Measurements from ENCODE around the gene KIF3B. TPM values are rescaled to one million over a fixed set of nuclear protein-coding genes. Genes with fewer than 3 reads are reported as not detected.
A peak's percentile ranks its signal among the peaks of the same experiment; 100 is the strongest.

The KIF3B gene
- 18.6 and 19.6 TPM in 2 replicates for total RNA-seq (2014; rRNA removed; shearing (Covaris generic))

DNA sequence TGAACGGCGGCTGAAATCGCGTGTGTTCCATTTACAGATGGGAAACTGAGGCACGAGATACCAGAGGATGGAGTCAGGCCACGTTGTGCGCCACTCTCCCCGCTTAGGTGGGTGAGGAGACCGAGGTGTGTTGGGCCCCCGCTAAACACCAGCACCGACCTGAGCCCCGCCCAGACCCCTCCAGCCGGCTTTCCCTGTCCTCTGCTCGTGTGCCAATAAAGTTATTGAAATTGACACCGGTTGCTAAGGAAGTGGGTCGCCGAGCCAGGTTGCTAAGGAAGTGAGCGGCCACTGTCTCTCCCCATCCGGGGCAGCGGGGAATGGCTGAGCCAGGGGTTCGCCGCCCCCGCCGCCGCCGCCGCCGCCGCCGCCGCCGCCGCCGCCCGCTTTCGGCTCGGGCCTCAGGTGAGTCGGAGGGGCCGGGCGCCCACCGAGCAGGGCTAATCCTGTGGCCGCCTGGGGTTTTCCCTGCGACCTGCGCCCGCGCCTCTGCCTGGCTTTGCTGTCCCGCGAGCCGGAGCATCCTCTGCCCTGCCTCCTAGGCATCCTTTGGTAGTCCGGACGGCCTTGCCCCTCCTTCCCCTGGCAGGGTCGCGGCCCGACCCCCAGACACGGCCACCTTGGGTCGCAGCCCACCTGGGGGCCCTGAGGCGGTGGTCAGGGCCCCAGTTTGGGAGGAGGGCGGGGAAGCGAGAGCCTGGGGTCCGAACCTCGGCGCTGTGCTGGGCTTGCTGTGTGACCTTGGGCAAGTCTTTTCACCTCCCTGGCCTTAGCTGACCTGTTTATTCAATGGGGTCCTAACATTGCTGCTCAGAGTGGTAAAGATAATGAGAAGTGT is at the start of gene KIF3B:
Gene KIF3B, plus strand, starts transcription at position 291 of the 838 bp plus-strand sequence. CDS start 32,127 bp downstream, outside the sequence.
- Histone ChIP-seq H3K4me1 (peaks cover 3% of the 10 kb centered on the region; the same call in 1 of the 2 replicates), H3K27ac (no peak within 1 kb of the TSS), H3K36me3 (no peaks in the 10 kb centered on the region), H3K9me3 (replicated peaks) (peaks cover 4% of the 10 kb centered on the region; the same call in 1 of the 2 replicates), H3K4me3 (peak within 1 kb of the TSS; percentile 69), H3K27me3 (0 out of 2 replicates have a peak, but pooled peaks cover 5% of the 10 kb centered on the region)
- DNase-seq = peak; percentile 94 to 95

DNA sequence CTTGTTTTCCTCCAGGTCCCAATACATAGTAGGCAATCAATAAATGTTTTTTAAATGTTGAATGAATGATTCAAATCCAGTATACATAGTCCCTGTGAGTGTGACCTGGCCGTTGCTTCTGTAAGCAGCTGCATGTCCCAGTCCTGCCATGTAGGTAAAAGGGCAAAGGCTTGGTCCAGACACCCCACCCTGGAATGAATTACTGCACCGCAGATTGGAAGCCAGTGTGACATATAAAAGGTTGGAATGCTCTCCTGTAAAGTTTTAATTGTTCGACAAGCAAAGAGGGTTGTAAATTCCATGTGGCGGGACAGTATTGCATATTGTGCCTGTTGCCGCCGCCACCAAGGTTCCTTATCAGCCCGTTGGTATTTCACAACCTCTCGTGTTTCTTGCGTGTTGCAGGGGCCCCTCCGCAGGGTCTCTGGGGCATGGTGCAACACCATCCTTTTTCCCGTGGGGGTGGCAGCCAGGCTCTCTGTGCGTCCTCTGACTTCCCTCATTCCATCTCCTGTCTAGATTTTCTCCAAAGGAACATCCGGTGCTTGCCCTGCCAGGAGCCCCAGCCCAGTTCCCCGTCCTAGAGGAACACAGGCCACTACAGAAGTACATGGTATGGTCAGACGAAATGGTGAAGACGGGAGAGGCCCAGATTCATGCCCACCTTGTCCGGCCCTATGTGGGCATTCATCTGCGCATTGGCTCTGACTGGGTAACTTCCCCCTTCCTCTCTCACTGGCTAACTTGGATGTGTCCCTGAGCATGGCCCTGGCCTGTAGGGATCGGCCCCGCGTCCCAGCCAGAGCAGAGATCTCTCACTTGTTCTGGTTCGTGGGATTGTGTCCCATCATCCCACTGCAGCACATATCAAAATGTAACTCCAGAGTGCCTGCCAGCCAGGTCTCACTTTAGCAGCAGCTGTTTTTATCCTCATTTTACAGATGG is 49.4 kb upstream of the KIF3B start:
- Histone ChIP-seq H3K27ac (no peak overlapping the region), H3K36me3 (peaks cover 47% of the 10 kb centered on the region), H3K4me1 (no peaks in the 10 kb centered on the region), H3K4me3 (no peak overlapping the region), H3K27me3 (no peaks in the 10 kb centered on the region), H3K9me3 (replicated peaks) (no peaks in the 10 kb centered on the region)
- no peak for DNase-seq

DNA sequence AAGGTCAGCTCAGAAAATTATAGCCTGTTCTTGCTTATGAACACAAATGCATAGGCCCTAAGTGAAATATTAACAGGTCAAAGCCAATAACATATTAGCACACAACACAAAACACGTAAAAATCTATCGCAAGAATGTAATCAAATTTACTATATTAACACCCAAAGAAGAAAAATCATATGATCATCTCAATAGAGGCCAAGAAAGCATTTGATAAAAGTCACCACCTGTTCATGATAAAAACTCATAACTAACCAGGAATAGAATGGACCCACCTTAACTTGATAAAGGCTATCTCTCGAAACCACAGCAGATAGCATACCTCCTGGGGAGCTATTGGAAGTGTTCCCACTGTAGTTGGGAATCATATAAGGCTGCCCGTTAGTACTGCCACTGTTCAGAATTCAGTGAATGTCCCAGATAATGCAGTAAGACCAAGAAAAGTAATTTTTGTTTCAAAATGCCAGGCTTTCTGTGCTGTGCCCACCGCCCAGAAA is 48.2 kb upstream of the KIF3B start:
- DNase-seq = no peak
- Histone ChIP-seq H3K4me3 (no peak overlapping the region), H3K27me3 (no peaks in the 10 kb centered on the region), H3K27ac (no peak overlapping the region), H3K9me3 (replicated peaks) (no peaks in the 10 kb centered on the region), H3K36me3 (peaks cover 49% of the 10 kb centered on the region), H3K4me1 (no peaks in the 10 kb centered on the region)

DNA sequence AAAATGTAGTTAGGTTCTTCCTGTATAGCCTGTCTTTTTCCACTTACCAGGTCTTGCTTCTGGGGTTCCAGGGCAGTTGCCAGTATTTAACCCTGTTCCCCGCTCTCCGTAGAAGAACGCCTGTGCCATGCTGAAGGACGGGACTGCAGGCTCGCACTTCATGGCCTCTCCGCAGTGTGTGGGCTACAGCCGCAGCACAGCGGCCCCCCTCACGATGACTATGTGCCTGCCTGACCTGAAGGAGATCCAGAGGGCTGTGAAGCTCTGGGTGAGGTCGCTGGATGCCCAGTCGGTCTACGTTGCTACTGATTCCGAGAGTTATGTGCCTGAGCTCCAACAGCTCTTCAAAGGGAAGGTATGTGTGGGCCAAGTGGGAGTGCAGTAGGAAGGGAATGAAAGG is 46.7 kb upstream of the KIF3B start:
- no peak for DNase-seq
- Histone ChIP-seq H3K4me1 (no peaks in the 10 kb centered on the region), H3K36me3 (peaks cover 54% of the 10 kb centered on the region), H3K4me3 (no peak overlapping the region), H3K9me3 (replicated peaks) (no peaks in the 10 kb centered on the region), H3K27me3 (no peaks in the 10 kb centered on the region), H3K27ac (no peak overlapping the region)

DNA sequence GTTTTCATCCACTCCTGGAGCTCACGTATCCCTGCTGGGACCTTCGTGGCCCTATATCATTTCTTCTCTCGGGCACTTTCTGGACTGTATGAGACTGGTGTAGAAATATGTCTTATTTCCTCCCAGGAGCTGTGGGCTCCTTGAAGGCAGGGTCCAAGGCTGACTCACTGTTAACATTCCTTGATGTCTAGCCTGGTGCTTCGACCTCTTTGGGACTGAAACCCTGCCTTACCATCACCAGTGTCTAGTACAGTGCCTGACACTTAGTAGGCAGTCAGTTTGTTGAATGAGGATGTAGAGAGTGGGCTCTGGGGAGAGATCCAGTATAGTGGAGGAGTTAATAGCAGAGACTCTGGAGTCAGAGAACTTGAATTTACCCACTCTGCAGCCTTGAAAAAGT is 46.2 kb upstream of the KIF3B start:
- no peak for DNase-seq
- Histone ChIP-seq H3K9me3 (replicated peaks) (no peaks in the 10 kb centered on the region), H3K4me1 (no peaks in the 10 kb centered on the region), H3K27ac (no peak overlapping the region), H3K27me3 (no peaks in the 10 kb centered on the region), H3K36me3 (peaks cover 48% of the 10 kb centered on the region), H3K4me3 (no peak overlapping the region)

DNA sequence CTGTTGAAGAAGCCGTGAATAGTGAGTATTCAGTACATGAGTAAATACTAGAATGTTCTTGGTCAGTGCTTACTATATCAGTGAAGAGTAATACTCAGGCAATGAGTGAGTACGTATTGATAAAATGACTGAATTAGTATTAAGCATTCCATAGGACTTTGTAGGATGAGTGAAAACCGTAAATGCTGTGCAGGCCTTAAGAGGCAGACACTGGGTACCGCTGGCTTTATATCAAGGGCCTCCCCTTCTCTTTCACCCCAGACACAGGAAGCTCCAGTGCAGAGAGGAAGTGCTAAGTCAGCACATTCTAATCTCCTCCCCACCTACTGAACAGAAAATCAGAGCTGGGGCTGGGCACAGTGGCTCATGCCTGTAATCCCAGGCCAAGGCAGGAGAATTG is 45.6 kb upstream of the KIF3B start:
- DNase-seq = no peak
- no peak overlapping the region for H3K4me3 ChIP-seq
- no peaks in the 10 kb centered on the region for H3K4me1 ChIP-seq
- no peaks in the 10 kb centered on the region for H3K9me3 ChIP-seq (replicated peaks)
- H3K27ac ChIP-seq = no peak overlapping the region
- peaks cover 48% of the 10 kb centered on the region for H3K36me3 ChIP-seq
- no peaks in the 10 kb centered on the region for H3K27me3 ChIP-seq

DNA sequence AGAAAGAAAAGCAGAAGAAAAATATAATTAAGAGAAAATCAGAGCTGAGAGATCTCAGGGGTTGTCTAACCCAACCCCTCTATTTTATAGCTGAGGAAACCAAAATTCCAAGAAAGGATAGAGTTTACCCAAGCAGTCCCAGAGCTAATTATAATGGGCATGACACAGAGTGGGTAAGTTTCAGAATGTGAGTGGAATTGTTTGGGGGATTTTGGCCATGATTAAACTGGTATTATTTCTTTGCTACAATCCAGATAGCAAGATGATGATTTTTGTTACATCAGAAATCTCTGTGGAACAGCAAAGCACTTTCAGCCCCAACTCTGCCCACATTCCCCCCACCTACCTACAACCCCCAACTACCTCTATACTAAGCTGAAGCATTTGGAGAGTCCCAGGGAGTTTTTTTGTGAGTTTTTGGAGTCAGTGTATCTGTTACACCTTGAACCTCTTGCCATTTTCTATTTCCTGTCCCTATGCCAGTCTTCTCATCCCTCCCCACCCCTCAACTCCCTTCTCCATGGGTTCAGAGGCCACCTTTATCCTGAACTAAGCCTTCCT is 45.0 kb upstream of the KIF3B start:
- no peaks in the 10 kb centered on the region for H3K9me3 ChIP-seq (replicated peaks)
- H3K4me3 ChIP-seq = no peak overlapping the region
- no peak overlapping the region for H3K27ac ChIP-seq
- DNase-seq = no peak
- no peaks in the 10 kb centered on the region for H3K27me3 ChIP-seq
- H3K4me1 ChIP-seq = no peaks in the 10 kb centered on the region
- H3K36me3 ChIP-seq = peaks cover 51% of the 10 kb centered on the region

DNA sequence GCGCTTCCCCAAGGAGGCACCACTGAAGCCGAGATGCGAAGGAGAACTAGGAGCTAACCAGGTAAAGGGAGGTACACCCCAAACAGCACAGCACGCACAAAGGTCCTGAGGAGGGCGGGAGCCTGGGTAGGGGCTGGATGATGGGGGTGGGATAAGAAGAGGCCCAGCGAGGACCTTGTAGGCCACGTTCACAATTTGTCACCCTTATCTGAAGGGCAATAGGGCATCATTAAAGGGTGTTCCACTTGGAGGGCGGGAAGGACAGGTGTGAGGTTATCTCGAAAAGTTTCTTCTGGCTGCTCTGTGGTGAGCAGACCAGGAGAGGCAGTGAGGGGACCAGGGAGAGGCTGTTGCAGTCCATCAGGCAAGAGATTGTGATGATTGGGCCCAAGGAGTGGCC is 44.2 kb upstream of the KIF3B start:
- Histone ChIP-seq H3K27me3 (no peaks in the 10 kb centered on the region), H3K36me3 (peaks cover 51% of the 10 kb centered on the region), H3K9me3 (replicated peaks) (no peaks in the 10 kb centered on the region), H3K4me3 (no peak overlapping the region), H3K4me1 (no peaks in the 10 kb centered on the region), H3K27ac (no peak overlapping the region)
- no peak for DNase-seq

DNA sequence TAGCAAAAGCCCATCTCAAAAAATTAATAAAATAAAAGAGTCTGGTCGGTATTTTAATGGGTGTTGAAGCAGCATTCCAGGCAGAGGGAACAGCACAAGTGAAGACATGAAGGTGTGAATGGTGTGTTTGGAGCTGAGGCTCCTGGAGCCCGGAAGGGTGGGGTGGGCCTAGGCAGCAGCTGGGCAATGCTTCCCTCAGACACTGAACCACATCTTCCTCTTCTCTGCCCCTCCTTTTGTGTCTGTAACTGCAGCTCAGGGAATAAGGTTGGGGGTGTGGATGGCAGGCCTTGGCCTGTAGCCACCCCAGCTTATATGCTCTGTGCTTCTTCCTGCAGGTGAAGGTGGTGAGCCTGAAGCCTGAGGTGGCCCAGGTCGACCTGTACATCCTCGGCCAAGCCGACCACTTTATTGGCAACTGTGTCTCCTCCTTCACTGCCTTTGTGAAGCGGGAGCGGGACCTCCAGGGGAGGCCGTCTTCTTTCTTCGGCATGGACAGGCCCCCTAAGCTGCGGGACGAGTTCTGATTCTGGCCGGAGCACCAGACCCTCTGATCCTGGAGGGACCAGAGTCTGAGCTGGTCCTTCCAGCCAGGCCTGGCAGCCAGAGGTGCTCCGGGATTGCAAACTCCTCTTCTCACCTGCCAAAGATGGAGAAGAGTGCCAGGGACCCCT is 43.2 kb upstream of the KIF3B start:
- Histone ChIP-seq H3K27me3 (no peaks in the 10 kb centered on the region), H3K27ac (no peak overlapping the region), H3K4me3 (no peak overlapping the region), H3K36me3 (peaks cover 45% of the 10 kb centered on the region), H3K4me1 (no peaks in the 10 kb centered on the region), H3K9me3 (replicated peaks) (no peaks in the 10 kb centered on the region)
- no peak for DNase-seq

DNA sequence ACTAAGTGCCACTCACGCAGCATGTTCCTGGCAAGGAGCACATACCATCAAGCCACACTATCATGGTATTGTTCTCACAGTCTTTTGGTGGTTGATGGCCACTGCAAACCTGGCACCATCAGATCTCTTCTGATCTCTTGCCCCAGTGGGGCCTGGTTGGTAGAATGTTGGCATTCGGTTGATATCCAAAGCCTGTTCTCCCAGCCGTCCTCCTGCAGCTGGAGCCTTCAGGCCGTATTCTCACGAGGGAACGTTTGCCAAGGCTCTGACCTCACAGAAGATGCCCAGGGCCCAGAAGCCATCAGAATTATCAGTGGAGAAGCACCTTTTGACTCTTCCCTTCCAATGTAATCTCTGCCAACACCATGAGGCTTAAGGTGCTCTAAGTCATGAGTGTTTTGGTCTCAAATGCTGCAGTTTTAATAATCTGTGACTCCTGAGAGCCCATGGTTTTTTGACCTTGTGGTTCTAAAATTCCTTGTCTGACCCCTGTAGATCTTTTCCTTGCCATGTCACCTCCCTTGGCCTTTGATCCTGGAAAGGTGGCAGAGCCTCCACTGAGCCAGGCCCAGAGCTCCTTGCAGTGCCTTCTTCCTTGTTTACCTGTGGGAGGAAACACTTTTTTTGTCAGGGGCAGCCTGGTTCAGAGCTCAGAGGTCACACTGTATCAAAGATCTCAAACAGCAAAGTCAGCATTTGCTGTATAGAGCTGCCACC is 42.0 kb upstream of the KIF3B start:
- H3K36me3 ChIP-seq = peaks cover 42% of the 10 kb centered on the region
- no peaks in the 10 kb centered on the region for H3K27me3 ChIP-seq
- DNase-seq = no peak
- no peak overlapping the region for H3K27ac ChIP-seq
- H3K4me3 ChIP-seq = no peak overlapping the region
- H3K4me1 ChIP-seq = no peaks in the 10 kb centered on the region
- no peaks in the 10 kb centered on the region for H3K9me3 ChIP-seq (replicated peaks)

DNA sequence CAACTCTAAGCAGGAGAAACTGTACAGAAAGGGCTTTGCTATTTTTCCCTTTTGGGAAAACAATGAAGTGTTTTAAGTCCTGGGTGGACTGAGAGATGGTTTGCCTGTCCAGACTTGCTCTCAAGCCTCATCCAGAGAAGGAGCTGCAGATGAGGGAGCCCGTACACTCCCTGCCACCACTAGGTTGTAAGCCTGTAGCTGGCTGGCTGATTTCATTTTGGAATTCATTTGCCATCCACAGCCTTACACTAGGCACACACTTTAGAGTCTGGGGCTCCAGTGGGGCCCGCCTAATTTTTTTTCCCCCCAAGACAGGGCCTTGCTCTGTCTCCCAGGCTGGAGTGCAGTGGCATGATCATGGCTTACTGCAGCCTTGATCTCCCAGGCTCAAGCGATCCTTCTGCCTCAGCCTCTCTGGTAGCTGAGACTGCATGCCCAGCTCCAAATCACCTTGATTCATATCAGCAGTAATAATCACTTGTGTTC is 41.4 kb upstream of the KIF3B start:
- no peaks in the 10 kb centered on the region for H3K4me1 ChIP-seq
- H3K27ac ChIP-seq = no peak overlapping the region
- H3K9me3 ChIP-seq (replicated peaks) = no peaks in the 10 kb centered on the region
- H3K36me3 ChIP-seq = peaks cover 38% of the 10 kb centered on the region
- no peaks in the 10 kb centered on the region for H3K27me3 ChIP-seq
- DNase-seq = no peak
- H3K4me3 ChIP-seq = no peak overlapping the region

DNA sequence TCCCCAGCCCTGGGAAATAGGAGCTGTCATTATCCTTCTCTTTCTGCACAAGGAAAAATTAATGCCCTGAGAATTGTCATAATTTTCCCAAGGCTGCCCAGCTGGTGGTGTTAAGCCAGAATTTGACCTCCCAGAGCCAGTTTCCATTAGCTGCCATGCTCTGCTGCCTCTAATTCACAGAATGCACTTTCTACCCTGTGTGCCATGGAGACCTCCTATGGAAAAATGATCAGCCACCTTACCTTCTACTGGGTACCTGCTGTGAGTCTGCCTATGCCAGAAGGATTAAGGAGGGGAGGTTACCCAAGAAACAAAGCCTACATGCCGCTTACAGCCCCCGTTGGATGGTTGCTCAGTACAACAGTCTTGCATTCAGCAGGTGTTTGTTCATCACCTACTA is 40.6 kb upstream of the KIF3B start:
- no peak for DNase-seq
- no peaks in the 10 kb centered on the region for H3K9me3 ChIP-seq (replicated peaks)
- no peaks in the 10 kb centered on the region for H3K4me1 ChIP-seq
- H3K4me3 ChIP-seq = no peak overlapping the region
- peaks cover 31% of the 10 kb centered on the region for H3K36me3 ChIP-seq
- no peaks in the 10 kb centered on the region for H3K27me3 ChIP-seq
- no peak overlapping the region for H3K27ac ChIP-seq

DNA sequence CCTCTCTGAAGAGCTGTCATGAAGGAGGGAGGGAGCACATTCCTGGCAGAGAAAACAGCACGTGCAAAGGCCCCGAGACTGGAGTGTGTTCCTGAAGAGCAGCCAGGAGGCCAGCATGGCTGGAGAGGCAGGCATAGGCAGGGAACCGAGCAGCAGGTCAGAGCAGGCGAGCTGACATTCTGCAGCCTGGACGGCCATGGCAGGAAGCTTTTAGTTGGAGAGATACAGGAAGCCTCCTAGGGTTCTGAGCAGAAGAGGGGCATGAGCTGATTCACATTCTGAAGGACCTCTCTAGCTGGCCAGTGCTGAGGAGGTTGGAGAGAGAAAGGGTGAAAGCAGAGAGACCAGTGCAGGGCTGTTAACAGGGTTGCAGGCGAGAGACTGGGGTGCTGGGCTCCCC is 40.0 kb upstream of the KIF3B start:
- H3K4me3 ChIP-seq = no peak overlapping the region
- no peaks in the 10 kb centered on the region for H3K9me3 ChIP-seq (replicated peaks)
- no peaks in the 10 kb centered on the region for H3K4me1 ChIP-seq
- DNase-seq = no peak
- H3K36me3 ChIP-seq = peaks cover 25% of the 10 kb centered on the region
- H3K27me3 ChIP-seq = no peaks in the 10 kb centered on the region
- no peak overlapping the region for H3K27ac ChIP-seq
